K562 (cell line): ENCODE data around the gene ZMYND8. TPM values are rescaled to one million over a fixed set of nuclear protein-coding genes. Genes with fewer than 3 reads are reported as not detected.

Experiments used
- ATAC-seq: fragments of 200-7000 bp; cut with Tn5 transposase; 3 replicates; pipeline ENCODE4 v1.9.1; 2020; ENCODE audit warnings: moderate library complexity
- BruUV-seq: library from RNA; stranded (reverse); fragments of 400-500 nt; replicated peaks from 2 replicates; lab custom pipeline; 2021; lab: Mats Ljungman, UMichigan
- CTCF ChIA-PET: fragments of 300-600 bp; formaldehyde crosslinking; extraction: SDS; loops from one replicate; lab custom pipeline; 2021; ENCODE audit warnings: low intra/inter-chr PET ratio; lab: Yijun Ruan, JAX
- POLR2A ChIA-PET: fragments of 300-600, 350-650 bp; sonication (Branson Sonifier 250); formaldehyde crosslinking; extraction: SDS; loops from one replicate; lab custom pipeline; 2021; ENCODE audit warnings: antibody characterized with exemption, inconsistent platforms; lab: Yijun Ruan, JAX
- DNase-seq, 4 experiments: peaks; one replicate each; pipeline versions ENCODE4 v3.0.0 to v3.0.0-alpha.2; 2011 to 2018; ENCODE audit warnings: low spot score in 3 of 4, mixed read lengths in 3 of 4; ENCODE audit errors: extremely low read depth in 1 of 4
- FAIRE-seq: peaks from 2 replicates; lab custom pipeline; 2011; peaks lifted over from hg19 to GRCh38; lab: Jason Lieb, UNC
- H2AFZ ChIP-seq: 2 replicates; pipeline ENCODE4 v1.6.0; 2011; ENCODE audit warnings: low read depth, low read length, control low read depth, inconsistent platforms
- H3K27ac ChIP-seq: fragments of 200-600 bp; 3 replicates; pipeline ENCODE4 v1.8.0; 2011; ENCODE audit warnings: low read depth, mild to moderate bottlenecking, control low read depth, inconsistent platforms, low read length, moderate library complexity, mixed read lengths; ENCODE audit errors: extremely low read depth
- H3K27me3 ChIP-seq, 2 experiments: fragments of 300-600 bp in 1 of 2; 2 replicates in 1 of 2; 3 replicates in 1 of 2; pipeline versions ENCODE4 v1.6.0 to v1.8.0; 2011; ENCODE audit warnings: inconsistent platforms in 2 of 2, low read length in 2 of 2, mild to moderate bottlenecking in 1 of 2, mixed read lengths in 1 of 2, moderate library complexity in 1 of 2; ENCODE audit not compliant: control insufficient read depth in 2 of 2, insufficient read depth in 2 of 2
- H3K36me3 ChIP-seq: fragments of 300-600 bp; 3 replicates; pipeline ENCODE4 v1.8.0; 2011; ENCODE audit warnings: mild to moderate bottlenecking, low read length, inconsistent platforms; ENCODE audit not compliant: control insufficient read depth, insufficient read depth
- H3K4me1 ChIP-seq, 2 experiments: fragments of 200-600 bp in 1 of 2; replicated peaks in 1 of 2; 2 replicates in 1 of 2; 3 replicates in 1 of 2; pipeline versions ENCODE4 v1.5.1 to v1.8.0; 2011; ENCODE audit warnings: inconsistent platforms in 2 of 2, low read length in 2 of 2, mild to moderate bottlenecking in 1 of 2, mixed read lengths in 1 of 2, moderate library complexity in 1 of 2; ENCODE audit not compliant: control insufficient read depth in 2 of 2, insufficient read depth in 2 of 2
- H3K4me2 ChIP-seq: 2 replicates; pipeline ENCODE4 v1.6.1; 2011; ENCODE audit warnings: low read length, control low read depth, inconsistent platforms, mixed read lengths; ENCODE audit not compliant: insufficient read depth
- H3K4me3 ChIP-seq: fragments of 200-600 bp; sonication (generic), shearing (Covaris generic); 2 replicates; pipeline ENCODE4 v1.5.1; 2016; ENCODE audit warnings: control low read depth, inconsistent platforms
- H3K79me2 ChIP-seq: fragments of 200-600 bp; 3 replicates; pipeline ENCODE4 v1.8.0; 2011; ENCODE audit warnings: low read length, inconsistent platforms; ENCODE audit not compliant: control insufficient read depth, insufficient read depth
- H3K9ac ChIP-seq, 2 experiments: 2 replicates each; pipeline versions ENCODE4 v1.6.0 to v1.6.1; 2011; ENCODE audit warnings: low read depth in 2 of 2, low read length in 2 of 2, control low read depth in 1 of 2, inconsistent platforms in 1 of 2, mild to moderate bottlenecking in 1 of 2, mixed read lengths in 1 of 2; ENCODE audit not compliant: insufficient read depth in 1 of 2
- H3K9me1 ChIP-seq: one replicate; pipeline ENCODE4 v1.6.0; 2011; ENCODE audit warnings: inconsistent platforms, mild to moderate bottlenecking, low read length, moderate library complexity; ENCODE audit not compliant: control insufficient read depth, insufficient read depth
- H3K9me3 ChIP-seq: replicated peaks from 2 replicates; pipeline ENCODE4 v1.5.1; 2011; ENCODE audit warnings: low read depth, low read length, inconsistent platforms; ENCODE audit not compliant: control insufficient read depth, insufficient read depth
- H4K20me1 ChIP-seq: replicated peaks from 2 replicates; pipeline ENCODE4 v1.6.1; 2011; ENCODE audit warnings: low read length, inconsistent platforms, mixed read lengths; ENCODE audit not compliant: control insufficient read depth, insufficient read depth
- HNRNPK ChIP-seq: fragments of 200-400 bp; formaldehyde crosslinking; IDR thresholded peaks from one replicate; pipeline ENCODE4 v1.6.1; 2018; ENCODE audit warnings: mild to moderate bottlenecking, low read depth, low read length; ENCODE audit not compliant: poor library complexity, severe bottlenecking
- NFIC ChIP-seq: fragments of 450-650 bp; IDR thresholded peaks from 2 replicates; pipeline ENCODE4 v1.6.1; 2017; ENCODE audit warnings: mild to moderate bottlenecking, inconsistent platforms
- NFIX ChIP-seq: fragments of 250-450 bp; sonication (Bioruptor Pico); IDR thresholded peaks from 2 replicates; pipeline ENCODE4 v1.4.0; 2020; ENCODE audit warnings: low read depth, mild to moderate bottlenecking, moderate library complexity
- POLR2A ChIP-seq: fragments of 450-650 bp; conservative IDR thresholded peaks from 2 replicates; pipeline ENCODE4 v1.6.1; 2016
- POLR2AphosphoS5 ChIP-seq: IDR thresholded peaks from 2 replicates; pipeline ENCODE4 v1.6.1; 2011; ENCODE audit warnings: mild to moderate bottlenecking, low read depth, low read length, moderate library complexity; ENCODE audit not compliant: control insufficient read depth, insufficient read depth
- RERE ChIP-seq: sonication (generic); formaldehyde crosslinking; IDR thresholded peaks from 2 replicates; pipeline ENCODE4 v1.8.0; 2023; ENCODE audit warnings: missing genetic modification reagents, mild to moderate bottlenecking, borderline replicate concordance
- ZBTB11 ChIP-seq, 3 experiments: fragments of 200-800 bp in 1 of 3; fragments of 250-450 bp in 1 of 3; fragments of 450-650 bp in 1 of 3; sonication (Bioruptor Pico) in 1 of 3; sonication (Bioruptor generic) in 1 of 3; formaldehyde crosslinking in 1 of 3; IDR thresholded peaks; 2 replicates each; pipeline versions ENCODE4 v1.6.1 to v1.8.0; 2016 to 2022; ENCODE audit warnings: mild to moderate bottlenecking in 2 of 3, missing genetic modification characterization in 2 of 3, missing compliant biosample characterization in 1 of 3, moderate library complexity in 1 of 3
- WGBS: fragments of 100-300 bp; shearing (Covaris generic); methylation state at CpG from one replicate; pipeline ENCODE4 v1.1.6; 2016; ENCODE audit warnings: low coverage, mixed read lengths; ENCODE audit not compliant: insufficient coverage; ENCODE audit errors: missing lambda C conversion rate; 5-methylcytosine and 5-hydroxymethylcytosine counted together
- in situ Hi-C: fragments of 300-500 bp; cut with MboI; formaldehyde crosslinking; loops from 4 replicates; pipeline ENCODE4 v1.15.0; 2018; ENCODE audit warnings: inconsistent platforms, mixed read lengths
- intact Hi-C: fragments of 100-400 bp; cut with micrococcal nuclease; formaldehyde crosslinking; loops from 2 replicates; pipeline ENCODE4 v1.14.2; 2022
- polyA plus RNA-seq, 8 experiments: library from polyadenylated mRNA; depleted of rRNA in 4 of 8; stranded (reverse) in 5 of 8; unstranded in 3 of 8; fragments of >200 nt; fragmentation: Nextera tagmentation in 2 of 8; fragmentation: Illumina TruSeq in 1 of 8; extraction: Ambion mirVana in 2 of 8; extraction: Trizol in 1 of 8; gene quantifications; 2 replicates each; pipeline versions ENCODE4 v1.2.1 to v1.2.3, GENCODE V29; 2011 to 2014; ENCODE audit warnings: inconsistent platforms in 1 of 8, missing spikeins in 1 of 8
- total RNA-seq, 7 experiments: library from RNA; depleted of rRNA in 6 of 7; stranded (reverse); fragments of >200 nt in 6 of 7; fragmentation: Illumina TruSeq in 2 of 7; extraction: Trizol in 2 of 7; gene quantifications; 2 replicates each; pipeline versions ENCODE4 v1.2.1 to v1.2.3, GENCODE V29; 2011 to 2021; ENCODE audit warnings: low replicate concordance in 1 of 7

Gene ZMYND8
- total and polyA plus RNA-seq, 9 of the 15 experiments (the other 6 are each of a cell fraction or from before 2014, with no cell fraction given): 31.8 to 148 (median 71.9) TPM

GRCh38 chr20:47235853-47236638, 120.5 kb downstream of the ZMYND8 start:
- ChIA-PET POLR2A (interaction anchor here (0.6 to 1.6 kb wide), 4 partner anchors 9 to 678 kb away, joined by 3 to 5 read pairs (median 4); no protein-coding TSS in a partner anchor), CTCF (interaction anchor here (0.7 kb wide), 1 partner anchor 27 kb away, joined by 3 read pairs; no protein-coding TSS in a partner anchor)
- DNase-seq: no peak
- Histone ChIP-seq H3K9ac (no peak overlapping the region), H4K20me1 (peaks cover 10% of the 10 kb centered on the region; the same call in 1 of the 2 replicates), H3K9me3 (no peaks in the 10 kb centered on the region), H3K27ac (no peak overlapping the region), H3K36me3 (peaks cover 94% of the 10 kb centered on the region), H2AFZ (no peak overlapping the region), H3K9me1 (no peaks in the 10 kb centered on the region), H3K27me3 (no peaks in the 10 kb centered on the region), H3K4me1 (no peaks in the 10 kb centered on the region), H3K79me2 (peaks cover 74% of the 10 kb centered on the region), H3K4me3 (no peak overlapping the region), H3K4me2 (no peak overlapping the region)
- no TSS peak for BruUV-seq
- in situ Hi-C loops (no loop called here), intact Hi-C loops (no loop called here)
- WGBS: 88% methylated on average over 14 of the region's 14 CpGs
- no peak for FAIRE-seq
- no peak for ATAC-seq
- TF ChIP-seq RERE (no peak), ZBTB11 (CRISPR knock-in tag; IDR thresholded peaks at IDR 0.05) (peak in 1 of 3 experiments; percentile 88; a peak in 2 of 6 replicates), NFIX (peak; percentile 89), NFIC (peak; percentile 96), POLR2AphosphoS5 (peak; percentile 4; the same call in 1 of the 2 replicates), HNRNPK (no peak), POLR2A (0 out of 2 replicates have a peak, but pooled peaks have one; percentile 16)
